MG63 (cell line): ENCODE data around the gene BHLHE40. TPM values are rescaled to one million over a fixed set of nuclear protein-coding genes. Genes with fewer than 3 reads are reported as not detected.
"Not testable (repeated sequence)": the region's sequence is repeated elsewhere in the genome, so short reads cannot be mapped to it uniquely, and the experiment has no call there.

Experiments used
- DNase-seq: peaks from one replicate; pipeline ENCODE4 v3.0.0-alpha.2; 2020
- H3K27me3 ChIP-seq: fragments of 250-450 bp; sonication (Bioruptor Pico); 2 replicates; pipeline ENCODE4 v1.5.1; 2020; ENCODE audit warnings: mild to moderate bottlenecking, moderate library complexity
- H3K36me3 ChIP-seq: fragments of 250-450 bp; sonication (Bioruptor Pico); 2 replicates; pipeline ENCODE4 v1.5.1; 2020; ENCODE audit warnings: mild to moderate bottlenecking, moderate library complexity
- H3K4me3 ChIP-seq: fragments of 250-450 bp; sonication (Bioruptor Pico); 2 replicates; pipeline ENCODE4 v1.5.1; 2020; ENCODE audit warnings: mild to moderate bottlenecking, moderate library complexity
- H3K9me3 ChIP-seq: fragments of 250-450 bp; sonication (Bioruptor Pico); 2 replicates; pipeline ENCODE4 v1.5.1; 2020; ENCODE audit warnings: mild to moderate bottlenecking, moderate library complexity
- total RNA-seq: library from RNA; depleted of rRNA; stranded (reverse); fragments of >200 nt; shearing (Covaris generic); gene quantifications from 2 replicates; pipeline ENCODE4 v1.2.3, GENCODE V29; 2014; ENCODE audit warnings: low replicate concordance

Gene BHLHE40
- total RNA-seq, 1 experiment from 2014 or later, result 2.6 TPM

DNA sequence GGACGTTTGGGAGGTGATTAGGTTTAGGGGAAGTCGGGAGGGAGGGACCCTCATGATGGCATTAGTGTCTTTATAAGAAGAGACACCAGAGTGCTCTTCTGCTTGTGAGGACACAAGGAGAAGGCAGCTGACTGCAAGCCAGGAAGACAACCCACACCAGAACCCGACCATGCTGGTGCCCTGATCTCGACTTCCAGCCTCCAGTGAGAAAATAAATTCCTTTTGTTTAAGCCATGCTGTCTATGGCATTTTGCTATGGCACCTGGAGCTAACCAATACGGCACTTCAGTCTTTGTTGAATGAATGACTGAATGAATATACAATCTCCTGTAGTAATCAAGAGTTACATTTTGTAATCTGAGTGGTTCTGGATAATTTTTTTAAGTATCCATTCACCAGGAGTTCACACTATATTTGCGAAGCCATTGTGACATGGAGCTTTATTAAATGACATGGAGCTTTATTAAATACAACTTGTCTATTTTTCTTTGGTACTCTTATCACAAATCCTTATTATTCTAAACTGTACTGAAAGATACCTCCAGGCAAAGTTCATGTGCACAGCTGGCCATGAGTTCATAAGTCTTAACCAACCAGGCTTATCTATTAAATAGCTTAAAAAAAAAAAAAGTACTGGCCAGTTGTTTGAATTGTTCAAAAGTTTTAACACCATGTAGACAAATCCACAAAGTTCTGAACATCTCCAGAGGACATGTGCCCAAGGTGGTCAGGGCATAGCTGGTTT is 24.8 kb upstream of the BHLHE40 start:
- DNase-seq, result no peak
- Histone ChIP-seq H3K4me3 (no peak overlapping the region), H3K27me3 (no peaks in the 10 kb centered on the region)

DNA sequence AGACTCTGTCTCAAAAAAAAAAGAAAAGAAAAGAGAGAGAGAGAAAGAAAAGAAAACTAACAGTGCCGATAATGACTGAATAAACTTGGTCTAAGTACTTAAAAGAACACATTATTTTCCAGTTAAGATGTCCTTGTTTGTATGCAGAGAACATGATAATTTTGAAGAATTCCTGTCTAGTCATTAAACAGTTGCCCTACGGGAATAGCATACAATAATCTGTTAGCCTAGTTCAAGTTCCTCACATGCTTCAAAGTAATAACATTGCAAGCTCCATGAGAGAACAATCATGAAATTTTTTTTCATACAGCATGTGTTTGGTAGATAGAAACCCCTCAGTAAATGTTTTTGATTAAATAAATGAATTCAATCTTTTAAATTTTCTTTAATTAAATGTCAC is 23.1 kb upstream of the BHLHE40 start:
- Histone ChIP-seq H3K36me3 (no peaks in the 10 kb centered on the region), H3K4me3 (no peak overlapping the region), H3K9me3 (peaks cover 3% of the 10 kb centered on the region), H3K27me3 (no peaks in the 10 kb centered on the region)
- DNase-seq, result no peak

More for the DNA sequence above, 24.8 kb upstream of the BHLHE40 start:
- Histone ChIP-seq H3K36me3 (no peaks in the 10 kb centered on the region), H3K9me3 (peaks cover 3% of the 10 kb centered on the region)

DNA sequence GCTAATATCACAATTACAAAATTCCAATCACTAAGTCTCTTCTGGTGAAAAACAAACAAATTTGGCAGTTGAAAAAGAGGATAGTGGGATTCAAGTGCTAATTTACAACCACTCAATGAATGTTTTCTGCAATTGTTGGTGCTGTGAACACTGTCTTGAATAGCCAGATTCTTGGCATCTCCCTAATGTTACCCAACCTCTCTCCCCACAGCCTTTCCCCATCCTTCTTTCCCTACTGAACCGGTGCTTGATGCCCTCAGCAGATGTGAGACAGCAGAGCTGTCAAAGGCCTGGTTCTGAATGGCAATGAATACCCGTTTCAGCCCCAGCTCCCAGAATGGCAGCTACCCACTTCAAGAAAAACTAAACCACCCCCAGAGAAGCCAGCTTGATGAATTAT is 22.5 kb upstream of the BHLHE40 start:
- Histone ChIP-seq H3K9me3 (peaks cover 3% of the 10 kb centered on the region), H3K27me3 (no peaks in the 10 kb centered on the region), H3K4me3 (no peak overlapping the region), H3K36me3 (no peaks in the 10 kb centered on the region)
- DNase-seq, result no peak

DNA sequence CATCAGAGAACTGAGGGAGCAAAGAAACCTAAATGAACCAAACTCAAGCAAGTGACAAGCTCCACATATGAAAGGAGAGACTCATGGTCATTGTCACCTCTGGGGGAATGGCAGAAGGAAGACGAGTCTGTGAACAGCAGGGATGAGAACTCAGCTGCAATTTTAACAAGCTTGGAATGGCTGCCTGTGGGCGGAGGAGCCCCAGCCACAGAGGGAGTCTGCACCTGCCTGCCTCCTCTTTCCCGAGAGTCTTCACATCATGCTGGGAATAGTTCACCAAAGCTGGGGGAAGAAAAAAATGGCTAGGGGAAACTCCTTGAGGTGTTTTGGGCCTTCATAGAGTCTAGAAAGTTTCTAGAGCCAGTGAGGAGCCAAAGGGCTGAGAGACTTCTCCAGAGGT is 21.3 kb upstream of the BHLHE40 start:
- H3K4me3 ChIP-seq, result no peak overlapping the region

GRCh38 chr3:4959180-4959579 is 20.1 kb upstream of the BHLHE40 start:
- Histone ChIP-seq H3K36me3 (no peaks in the 10 kb centered on the region), H3K9me3 (peaks cover 3% of the 10 kb centered on the region), H3K27me3 (no peaks in the 10 kb centered on the region), H3K4me3 (no peak overlapping the region)
- no peak for DNase-seq

More for the DNA sequence above, 21.3 kb upstream of the BHLHE40 start:
- Histone ChIP-seq H3K36me3 (no peaks in the 10 kb centered on the region), H3K27me3 (no peaks in the 10 kb centered on the region), H3K9me3 (peaks cover 3% of the 10 kb centered on the region)
- no peak for DNase-seq

DNA sequence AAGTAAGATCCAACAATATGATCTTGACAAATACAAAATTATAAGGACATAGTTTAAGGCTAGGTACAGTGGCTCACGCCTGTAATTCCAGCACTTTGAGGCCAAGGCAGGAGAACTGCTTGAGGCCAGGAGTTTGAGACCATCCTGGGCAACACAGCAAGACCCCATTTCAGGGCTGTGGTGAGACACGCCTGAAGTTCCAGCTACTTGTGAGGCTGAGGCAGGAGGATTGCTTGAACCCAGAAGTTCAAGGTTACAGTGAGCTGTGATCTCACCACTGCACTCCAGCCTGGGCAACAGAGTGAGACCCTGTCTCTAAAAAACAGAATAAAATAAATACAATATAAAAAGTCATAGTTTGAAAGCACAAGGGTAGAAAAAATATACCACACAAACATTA is 17.4 kb upstream of the BHLHE40 start:
- not testable (repeated sequence) for DNase-seq, H3K27me3 ChIP-seq, H3K36me3 ChIP-seq, H3K9me3 ChIP-seq, H3K4me3 ChIP-seq

- H3K36me3 ChIP-seq, result no peaks in the 10 kb centered on the region
- no peaks in the 10 kb centered on the region for H3K27me3 ChIP-seq
- DNase-seq, result no peak
- no peak overlapping the region for H3K4me3 ChIP-seq
- H3K9me3 ChIP-seq, result peaks cover 3% of the 10 kb centered on the region
Measured at GRCh38 chr3:4963669-4964570, 15.3 kb upstream of the BHLHE40 start.

DNA sequence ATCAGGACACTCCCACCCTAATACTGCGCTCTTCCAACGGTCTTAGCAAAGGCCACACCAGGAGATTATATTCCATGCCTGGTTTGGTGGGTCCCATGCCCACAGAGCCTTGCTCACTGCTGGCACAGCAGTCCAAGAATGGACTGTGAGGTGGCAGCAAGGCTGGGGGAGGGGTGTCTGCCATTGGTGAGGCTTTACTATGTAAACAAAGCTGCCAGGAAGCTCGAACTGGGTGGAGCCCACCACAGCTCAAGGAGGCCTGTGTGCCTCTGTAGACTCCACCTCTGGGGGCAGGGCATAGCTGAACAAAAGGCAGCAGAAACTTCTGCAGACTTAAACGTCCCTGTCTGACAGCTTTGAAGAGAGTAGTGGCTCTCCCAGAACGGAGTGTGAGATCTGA is 13.2 kb upstream of the BHLHE40 start:
- not testable (repeated sequence) for H3K9me3 ChIP-seq, DNase-seq, H3K27me3 ChIP-seq, H3K36me3 ChIP-seq, H3K4me3 ChIP-seq

- DNase-seq, H3K4me3 ChIP-seq, H3K36me3 ChIP-seq, H3K27me3 ChIP-seq, H3K9me3 ChIP-seq: not testable (repeated sequence)
Measured at GRCh38 chr3:4967683-4968082, 11.6 kb upstream of the BHLHE40 start.

DNA sequence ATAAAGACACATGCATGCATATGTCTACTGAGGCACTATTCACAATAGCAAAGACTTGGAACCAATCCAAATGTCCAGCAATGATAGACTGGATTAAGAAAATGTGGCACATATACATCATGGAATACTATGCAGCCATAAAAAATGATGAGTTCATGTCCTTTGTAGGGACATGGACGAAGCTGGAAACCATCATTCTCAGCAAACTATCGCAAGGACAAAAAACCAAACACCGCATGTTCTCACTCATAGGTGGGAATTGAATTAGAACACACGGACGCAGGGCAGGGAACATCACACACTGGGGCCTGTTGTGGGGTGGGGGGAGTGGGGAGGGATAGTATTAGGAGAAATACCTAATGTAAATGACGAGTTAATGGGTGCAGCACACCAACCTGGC is 7.8 kb upstream of the BHLHE40 start:
- DNase-seq, H3K27me3 ChIP-seq, H3K9me3 ChIP-seq, H3K36me3 ChIP-seq, H3K4me3 ChIP-seq: not testable (repeated sequence)

DNA sequence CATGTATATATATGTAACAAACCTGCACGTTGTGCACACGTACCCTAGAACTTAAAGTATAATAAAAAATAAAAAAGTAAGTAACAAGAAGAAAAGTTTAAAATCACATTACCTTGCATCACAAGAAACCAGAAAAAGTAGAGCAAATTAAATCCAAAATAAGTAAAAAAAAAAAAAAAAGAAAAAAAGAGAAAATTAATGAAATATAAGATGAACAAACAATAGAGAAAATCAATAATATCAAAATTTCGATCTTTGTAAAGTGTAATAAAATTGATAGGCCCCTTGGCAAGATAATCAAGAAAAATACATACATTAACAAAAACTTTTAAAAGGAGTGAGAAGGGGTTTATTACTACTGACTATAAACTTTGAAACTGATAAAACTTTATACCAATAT is 7.4 kb upstream of the BHLHE40 start:
- Histone ChIP-seq H3K36me3 (no peaks in the 10 kb centered on the region), H3K27me3 (no peaks in the 10 kb centered on the region), H3K9me3 (no peaks in the 10 kb centered on the region), H3K4me3 (no peak overlapping the region)
- DNase-seq, result no peak

GRCh38 chr3:4972652-4973643 is 6.3 kb upstream of the BHLHE40 start:
- no peaks in the 10 kb centered on the region for H3K36me3 ChIP-seq
- H3K4me3 ChIP-seq, result no peak overlapping the region
- H3K9me3 ChIP-seq, result no peaks in the 10 kb centered on the region
- H3K27me3 ChIP-seq, result no peaks in the 10 kb centered on the region
- DNase-seq, result no peak

DNA sequence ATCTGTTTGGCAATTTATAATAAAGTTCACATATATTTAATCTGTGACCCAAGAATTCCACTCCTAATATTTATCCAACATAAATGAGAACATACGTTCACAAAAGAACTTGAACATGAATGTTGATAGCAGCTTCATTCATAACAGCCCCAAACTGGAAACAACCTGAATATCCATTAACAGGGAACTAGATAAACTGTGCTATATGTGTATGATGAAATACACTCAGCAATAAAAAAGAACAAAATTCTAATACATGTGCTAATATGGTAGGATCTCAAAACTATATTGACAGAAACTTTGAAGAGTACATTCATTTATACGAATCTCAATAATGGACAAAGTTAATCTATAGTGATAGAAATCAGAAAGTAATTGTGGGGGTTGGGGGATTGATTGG is 5.1 kb upstream of the BHLHE40 start:
- H3K4me3 ChIP-seq, result no peak overlapping the region
- no peaks in the 10 kb centered on the region for H3K9me3 ChIP-seq
- H3K27me3 ChIP-seq, result no peaks in the 10 kb centered on the region
- no peaks in the 10 kb centered on the region for H3K36me3 ChIP-seq
- no peak for DNase-seq

DNA sequence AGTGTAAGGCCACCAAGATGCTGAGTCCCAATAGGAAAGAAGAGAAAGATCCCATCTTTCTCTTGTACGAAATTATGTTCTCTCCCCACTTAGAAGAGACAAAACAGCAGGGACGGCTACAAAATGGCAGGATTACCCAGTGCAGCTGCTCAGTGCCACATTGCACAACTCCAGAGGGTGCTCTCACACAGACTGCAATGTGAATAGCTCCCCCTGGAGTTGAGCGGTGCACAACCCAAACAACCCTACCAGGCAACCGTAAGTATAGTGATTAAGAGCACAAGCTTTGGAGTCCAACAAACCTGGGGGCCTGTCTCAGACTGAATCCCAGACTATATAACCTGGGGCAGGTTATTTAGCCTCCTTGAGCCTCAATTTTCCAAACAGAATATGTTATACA is 3.1 kb upstream of the BHLHE40 start:
- no peaks in the 10 kb centered on the region for H3K27me3 ChIP-seq
- no peaks in the 10 kb centered on the region for H3K36me3 ChIP-seq
- no peak overlapping the region for H3K4me3 ChIP-seq
- H3K9me3 ChIP-seq, result no peaks in the 10 kb centered on the region
- DNase-seq, result peak; percentile 33

DNA sequence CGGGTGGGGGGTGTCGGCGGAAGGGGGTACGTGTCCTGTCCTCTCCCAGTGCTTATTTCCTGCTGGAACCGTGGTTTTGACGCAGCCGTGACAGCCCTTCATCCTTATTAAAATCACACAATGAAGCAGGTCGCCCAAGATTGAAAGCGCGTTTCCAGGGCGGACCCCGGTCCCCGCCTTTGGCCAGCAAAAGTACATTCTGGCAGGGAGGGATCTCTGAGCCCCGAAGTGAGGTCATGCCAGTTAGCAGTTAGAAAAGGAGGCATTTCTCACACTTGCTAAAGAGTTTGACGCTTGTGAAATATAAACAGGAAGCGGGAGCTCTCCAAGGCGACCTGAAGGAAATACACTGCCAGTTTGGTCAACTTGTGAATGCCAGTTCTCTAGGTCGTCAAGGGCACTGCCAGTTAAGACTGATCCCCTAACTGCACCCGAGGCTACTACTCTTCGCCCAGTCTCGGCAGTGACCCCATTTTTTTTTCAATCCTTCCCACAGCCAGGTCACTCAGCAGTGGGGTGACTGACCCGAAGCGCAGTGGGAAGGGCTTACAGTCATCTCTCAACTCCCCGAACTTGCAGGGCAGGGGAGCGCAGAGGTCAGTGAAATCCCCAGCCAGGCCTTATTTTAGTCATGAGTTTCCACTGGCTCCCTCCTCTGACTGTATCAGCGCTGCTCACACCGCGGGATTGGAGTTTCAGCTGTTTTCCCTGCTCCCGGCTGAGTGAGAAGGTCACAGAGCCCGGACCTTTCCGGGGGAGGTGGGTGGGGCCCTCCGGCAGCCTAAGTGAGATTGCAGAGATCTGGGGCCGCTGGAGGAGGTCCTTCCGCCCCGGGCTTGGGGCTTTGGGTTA is 2.0 kb upstream of the BHLHE40 start:
- peak; percentile 82 for DNase-seq
- Histone ChIP-seq H3K4me3 (peak overlapping the region; percentile 59), H3K9me3 (no peaks in the 10 kb centered on the region), H3K36me3 (peaks cover 7% of the 10 kb centered on the region), H3K27me3 (no peaks in the 10 kb centered on the region)

DNA sequence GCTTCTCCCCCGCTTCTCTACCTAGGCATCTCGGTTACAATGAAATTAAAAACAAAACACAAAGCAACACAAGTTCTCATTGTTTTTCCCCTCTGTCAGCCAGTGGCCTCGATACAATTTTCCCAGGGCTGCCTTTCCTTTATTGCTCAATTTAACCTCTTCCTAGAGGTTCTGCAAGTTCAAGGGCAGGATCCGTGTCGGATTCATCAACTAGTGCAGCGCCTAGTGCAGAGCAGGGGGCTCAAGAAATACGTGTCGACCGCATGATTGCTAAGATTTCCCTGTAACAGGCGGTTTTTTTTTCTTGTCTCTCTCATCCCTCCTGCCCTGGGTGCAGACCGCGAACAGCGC is 1.4 kb upstream of the BHLHE40 start:
- no peak for DNase-seq
- no peaks in the 10 kb centered on the region for H3K9me3 ChIP-seq
- peaks cover 13% of the 10 kb centered on the region for H3K36me3 ChIP-seq
- H3K27me3 ChIP-seq, result no peaks in the 10 kb centered on the region
- peak overlapping the region; percentile 59 for H3K4me3 ChIP-seq
